PFSK-1 (cell line): ENCODE measurements around the gene PHF19.

Experiments used
- POLR2AphosphoS5 ChIP-seq: IDR thresholded peaks from 2 replicates; pipeline ENCODE4 v1.6.1; 2012; ENCODE audit warnings: low read depth, mild to moderate bottlenecking, control low read depth, low read length, moderate library complexity
- REST ChIP-seq, 2 experiments: IDR thresholded peaks; 2 replicates each; pipeline versions ENCODE4 v1.6.1 to v1.8.0; 2011 to 2012; ENCODE audit warnings: low read depth in 2 of 2, low read length in 2 of 2, control low read depth in 1 of 2, inconsistent platforms in 1 of 2, mild to moderate bottlenecking in 1 of 2, moderate library complexity in 1 of 2; ENCODE audit not compliant: insufficient read depth in 1 of 2
- SIN3A ChIP-seq: IDR thresholded peaks from 2 replicates; pipeline ENCODE4 v1.6.1; 2012; ENCODE audit warnings: mild to moderate bottlenecking, low read length, moderate library complexity, borderline replicate concordance; ENCODE audit not compliant: insufficient read depth
- TAF1 ChIP-seq: IDR thresholded peaks from 2 replicates; pipeline ENCODE4 v1.6.1; 2012; ENCODE audit warnings: low read length, control low read depth, borderline replicate concordance; ENCODE audit not compliant: insufficient read depth

- no peak for TF ChIP-seq REST (IDR thresholded peaks at IDR 0.05; ENCODE audit: insufficient read depth in 1 of 2, low read depth in 2 of 2, low read length in 2 of 2)
- TF ChIP-seq TAF1: no peak
- TF ChIP-seq POLR2AphosphoS5: no peak
- no peak for TF ChIP-seq SIN3A
These were observed 8.7 kb downstream of the PHF19 start for GRCh38 chr9:120868339-120868675.
